ENCODE measurements around the gene TGM1.

DNA sequence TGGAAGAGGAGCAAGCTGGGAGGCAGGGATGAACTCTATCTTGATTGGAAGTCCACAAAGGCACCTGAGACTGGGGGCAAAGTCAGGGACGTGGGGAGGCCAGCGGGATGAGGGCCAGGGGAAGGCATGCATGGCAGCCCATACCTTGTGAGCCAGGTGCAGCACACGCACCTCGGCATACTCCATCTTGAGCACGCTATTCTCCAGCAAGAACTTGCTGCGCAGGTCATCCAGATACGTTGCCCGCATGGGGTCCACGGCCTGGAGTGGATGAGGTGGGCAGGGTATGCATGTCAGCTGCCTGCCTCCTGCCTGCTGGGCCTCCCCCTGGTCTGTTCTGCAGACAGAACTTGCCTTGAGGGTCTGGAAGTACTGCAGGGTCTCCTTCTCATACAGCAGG lies 4.5 kb upstream of the TGM1 start:
- TF ChIP-seq POLR2AphosphoS5 (IDR thresholded peaks at IDR 0.05) = no peak
- TF ChIP-seq, protein P1, sequence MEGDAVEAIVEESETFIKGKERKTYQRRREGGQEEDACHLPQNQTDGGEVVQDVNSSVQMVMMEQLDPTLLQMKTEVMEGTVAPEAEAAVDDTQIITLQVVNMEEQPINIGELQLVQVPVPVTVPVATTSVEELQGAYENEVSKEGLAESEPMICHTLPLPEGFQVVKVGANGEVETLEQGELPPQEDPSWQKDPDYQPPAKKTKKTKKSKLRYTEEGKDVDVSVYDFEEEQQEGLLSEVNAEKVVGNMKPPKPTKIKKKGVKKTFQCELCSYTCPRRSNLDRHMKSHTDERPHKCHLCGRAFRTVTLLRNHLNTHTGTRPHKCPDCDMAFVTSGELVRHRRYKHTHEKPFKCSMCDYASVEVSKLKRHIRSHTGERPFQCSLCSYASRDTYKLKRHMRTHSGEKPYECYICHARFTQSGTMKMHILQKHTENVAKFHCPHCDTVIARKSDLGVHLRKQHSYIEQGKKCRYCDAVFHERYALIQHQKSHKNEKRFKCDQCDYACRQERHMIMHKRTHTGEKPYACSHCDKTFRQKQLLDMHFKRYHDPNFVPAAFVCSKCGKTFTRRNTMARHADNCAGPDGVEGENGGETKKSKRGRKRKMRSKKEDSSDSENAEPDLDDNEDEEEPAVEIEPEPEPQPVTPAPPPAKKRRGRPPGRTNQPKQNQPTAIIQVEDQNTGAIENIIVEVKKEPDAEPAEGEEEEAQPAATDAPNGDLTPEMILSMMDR (IDR thresholded peaks at IDR 0.05) = no peak

All from sigmoid colon (tissue), 4 donors.